ES-I3 (cell line): ENCODE results near the gene TRMT112.
"Not testable (repeated sequence)": the region's sequence is repeated elsewhere in the genome, so short reads cannot be mapped to it uniquely, and the experiment has no call there.

Experiments used
- H3K36me3 ChIP-seq: 2 replicates; pipeline ENCODE4 v1.6.1; 2013; ENCODE audit warnings: mild to moderate bottlenecking, low read length, control low read depth, moderate library complexity; ENCODE audit not compliant: insufficient read depth
- H3K4me1 ChIP-seq: 2 replicates; pipeline ENCODE4 v1.6.1; 2013; ENCODE audit warnings: mild to moderate bottlenecking, control low read depth, low read length; ENCODE audit not compliant: insufficient read depth
- H3K9ac ChIP-seq: 2 replicates; pipeline ENCODE4 v1.6.1; 2013; ENCODE audit warnings: low read depth, mild to moderate bottlenecking, low read length, moderate library complexity
- H3K9me3 ChIP-seq: 2 replicates; pipeline ENCODE4 v1.6.1; 2013; ENCODE audit warnings: mild to moderate bottlenecking, low read length, moderate library complexity; ENCODE audit not compliant: control insufficient read depth, insufficient read depth

The TRMT112 gene

GRCh38 chr11:64331569-64332371 lies 14.4 kb upstream of the TRMT112 start:
- H3K9ac ChIP-seq = no peak overlapping the region
- H3K36me3 ChIP-seq = no peaks in the 10 kb centered on the region
- H3K9me3 ChIP-seq = no peaks in the 10 kb centered on the region
- H3K4me1 ChIP-seq = peaks cover 14% of the 10 kb centered on the region

GRCh38 chr11:64330888-64331287 lies 13.5 kb upstream of the TRMT112 start:
- H3K4me1 ChIP-seq = peaks cover 14% of the 10 kb centered on the region
- no peaks in the 10 kb centered on the region for H3K9me3 ChIP-seq
- no peak overlapping the region for H3K9ac ChIP-seq
- H3K36me3 ChIP-seq = no peaks in the 10 kb centered on the region

GRCh38 chr11:64327993-64328392 lies 10.6 kb upstream of the TRMT112 start:
- no peaks in the 10 kb centered on the region for H3K36me3 ChIP-seq
- no peaks in the 10 kb centered on the region for H3K9me3 ChIP-seq

GRCh38 chr11:64327375-64327774 lies 10.0 kb upstream of the TRMT112 start:
- Histone ChIP-seq H3K9me3 (no peaks in the 10 kb centered on the region), H3K36me3 (peaks cover 1% of the 10 kb centered on the region; the same call in 1 of the 2 replicates), H3K9ac (no peak overlapping the region), H3K4me1 (peaks cover 26% of the 10 kb centered on the region)

More at GRCh38 chr11:64327993-64328392, 10.6 kb upstream of the TRMT112 start:
- Histone ChIP-seq H3K9ac (no peak overlapping the region), H3K4me1 (peaks cover 21% of the 10 kb centered on the region)

- peaks cover 13% of the 10 kb centered on the region; the same call in 1 of the 2 replicates for H3K4me1 ChIP-seq
- H3K9me3 ChIP-seq = no peaks in the 10 kb centered on the region
- H3K9ac ChIP-seq = no peak overlapping the region
- peaks cover 4% of the 10 kb centered on the region; the same call in 1 of the 2 replicates for H3K36me3 ChIP-seq
Observed at GRCh38 chr11:64324692-64325469, 7.5 kb upstream of the TRMT112 start.

- H3K4me1 ChIP-seq = peaks cover 13% of the 10 kb centered on the region; the same call in 1 of the 2 replicates
- not testable (repeated sequence) for H3K9me3 ChIP-seq, H3K36me3 ChIP-seq, H3K9ac ChIP-seq
Observed at GRCh38 chr11:64323984-64324383, 6.6 kb upstream of the TRMT112 start.

GRCh38 chr11:64323373-64323772 lies 6.0 kb upstream of the TRMT112 start:
- Histone ChIP-seq H3K9me3 (no peaks in the 10 kb centered on the region), H3K9ac (no peak overlapping the region), H3K36me3 (peaks cover 4% of the 10 kb centered on the region; the same call in 1 of the 2 replicates), H3K4me1 (peaks cover 13% of the 10 kb centered on the region; the same call in 1 of the 2 replicates)

GRCh38 chr11:64322925-64323260 lies 5.5 kb upstream of the TRMT112 start:
- Histone ChIP-seq H3K9me3 (no peaks in the 10 kb centered on the region), H3K4me1 (peaks cover 13% of the 10 kb centered on the region; the same call in 1 of the 2 replicates), H3K36me3 (peaks cover 4% of the 10 kb centered on the region; the same call in 1 of the 2 replicates), H3K9ac (no peak overlapping the region)

GRCh38 chr11:64321533-64321932 lies 4.2 kb upstream of the TRMT112 start:
- Histone ChIP-seq H3K9me3 (no peaks in the 10 kb centered on the region), H3K9ac (no peak overlapping the region), H3K36me3 (peaks cover 4% of the 10 kb centered on the region; the same call in 1 of the 2 replicates), H3K4me1 (peaks cover 13% of the 10 kb centered on the region; the same call in 1 of the 2 replicates)

GRCh38 chr11:64321026-64321425 lies 3.7 kb upstream of the TRMT112 start:
- no peaks in the 10 kb centered on the region for H3K9me3 ChIP-seq
- peaks cover 13% of the 10 kb centered on the region; the same call in 1 of the 2 replicates for H3K4me1 ChIP-seq
- H3K9ac ChIP-seq = no peak overlapping the region
- peaks cover 4% of the 10 kb centered on the region; the same call in 1 of the 2 replicates for H3K36me3 ChIP-seq

- Histone ChIP-seq H3K9ac (no peak overlapping the region), H3K36me3 (peaks cover 4% of the 10 kb centered on the region; the same call in 1 of the 2 replicates), H3K4me1 (peaks cover 13% of the 10 kb centered on the region; the same call in 1 of the 2 replicates), H3K9me3 (no peaks in the 10 kb centered on the region)
Observed at GRCh38 chr11:64320556-64320955, 3.2 kb upstream of the TRMT112 start.

- Histone ChIP-seq H3K36me3 (peaks cover 4% of the 10 kb centered on the region; the same call in 1 of the 2 replicates), H3K9me3 (no peaks in the 10 kb centered on the region), H3K9ac (peak overlapping the region; percentile 81; the same call in 1 of the 2 replicates), H3K4me1 (peaks cover 13% of the 10 kb centered on the region; the same call in 1 of the 2 replicates)
Observed at GRCh38 chr11:64318766-64319761, 1.7 kb upstream of the TRMT112 start.

- H3K9me3 ChIP-seq = no peaks in the 10 kb centered on the region
- peaks cover 8% of the 10 kb centered on the region; the same call in 1 of the 2 replicates for H3K4me1 ChIP-seq
- peak within 1 kb of the TSS; percentile 81 for H3K9ac ChIP-seq
- peaks cover 4% of the 10 kb centered on the region; the same call in 1 of the 2 replicates for H3K36me3 ChIP-seq
Observed at GRCh38 chr11:64317961-64318765, 804 bp upstream of the TRMT112 start, which contains the start of gene PRDX5. PRDX5 (plus strand) TSS chr11:64318121; CDS start chr11:64318216, 95 bp downstream.
